ENCODE results near the gene RTRAF. TPM values are rescaled to one million over a fixed set of nuclear protein-coding genes. Genes with fewer than 3 reads are reported as not detected.

Gene RTRAF
- 19.3 and 32.5 TPM in 2 replicates for total RNA-seq (2011; cell fraction: chromatin; rRNA removed; ENCODE audit: low replicate concordance)
- 15.8 and 19.7 TPM in 2 replicates for total RNA-seq (2011; cell fraction: nucleolus; rRNA removed)
- total RNA-seq (2011; cell fraction: nucleoplasm; rRNA removed): 16.1 and 31.2 TPM in 2 replicates
- 127 and 155 TPM in 2 replicates for total RNA-seq (2014; rRNA removed)
- 172 and 188 TPM in 2 replicates for total RNA-seq (2014; rRNA removed; fragmentation: Illumina TruSeq; extraction: Trizol)
- total RNA-seq (2015; rRNA removed; fragmentation: Illumina TruSeq; extraction: Trizol): 185 and 204 TPM in 2 replicates
- total RNA-seq (2021): 130 and 145 TPM in 2 replicates
- 172 and 204 TPM in 2 replicates for polyA plus RNA-seq (2011; rRNA removed)
- 14.3 and 47.4 TPM in 2 replicates for polyA plus RNA-seq (2011; cell fraction: cytosol; rRNA removed)
- polyA plus RNA-seq (2011; cell fraction: nucleus; rRNA removed): 45.0 and 62.5 TPM in 2 replicates
- 158 and 174 TPM in 2 replicates for polyA plus RNA-seq (2012)
- 179 and 233 TPM in 2 replicates for polyA plus RNA-seq (2014; fragmentation: Illumina TruSeq; extraction: Trizol)
- 100 to 1,000 TPM; 140 to 150 TPM for polyA plus RNA-seq (2014; fragmentation: Nextera tagmentation; extraction: Ambion mirVana)
- polyA plus RNA-seq (2014; rRNA removed): 126 and 182 TPM in 2 replicates
- 119 and 128 TPM in 2 replicates for polyA minus RNA-seq (2011; rRNA and poly(A)+ RNA removed)
- 105 and 114 TPM in 2 replicates for polyA minus RNA-seq (2011; cell fraction: cytosol; rRNA and poly(A)+ RNA removed)
- 20.6 and 34.2 TPM in 2 replicates for polyA minus RNA-seq (2011; cell fraction: nucleus; rRNA and poly(A)+ RNA removed)
- Bru-seq, nascent RNA: percentile 88 among the genes with signal in this experiment
- BruChase-seq, experiment 1, labeled RNA remaining after a 2-hour chase: percentile 86 among the genes with signal in this experiment
- BruChase-seq, experiment 2, labeled RNA remaining after a 6-hour chase: percentile 85 among the genes with signal in this experiment
- long read RNA-seq, experiment 1, full-length matches to known transcripts: 139 of 252 reads
- long read RNA-seq, experiment 1, partial matches to known transcripts: 99 of 252 reads
- long read RNA-seq, experiment 1, other reads (novel, unspliced or antisense): 14 of 252 reads
- long read RNA-seq, experiment 2, full-length matches to known transcripts: 132 of 152 reads
- long read RNA-seq, experiment 2, partial matches to known transcripts: 5 of 152 reads
- long read RNA-seq, experiment 2, other reads (novel, unspliced or antisense): 15 of 152 reads
- long read RNA-seq, experiment 3, full-length matches to known transcripts: 129 of 134 reads
- long read RNA-seq, experiment 3, partial matches to known transcripts: 2 of 134 reads
- long read RNA-seq, experiment 3, other reads (novel, unspliced or antisense): 3 of 134 reads

GRCh38 chr14:51989293-51990234 is at the start of gene RTRAF:
Gene RTRAF, plus strand, starts transcription at chr14:51989546. Its CDS starts 94 bp downstream, at chr14:51989640.
- Histone ChIP-seq H3K27ac (ENCODE audit: extremely low read depth, low read depth, low read length) (peak within 1 kb of the TSS; percentile 80), H2AFZ (ENCODE audit: low read depth, low read length) (peak within 1 kb of the TSS; percentile 95), H3K36me3 (ENCODE audit: control insufficient read depth, insufficient read depth, low read length) (peaks cover 30% of the 10 kb centered on the region; the same call in 2 of the 3 replicates), H3K4me1 (replicated peaks in 1 of 2; ENCODE audit: control insufficient read depth in 2 of 2, insufficient read depth in 2 of 2, low read length in 2 of 2) (no peaks in the 10 kb centered on the region; a peak in 1 of 5 replicates), H3K9ac (ENCODE audit: insufficient read depth in 1 of 2, low read depth in 2 of 2, low read length in 2 of 2) (peak within 1 kb of the TSS; percentile 87 to 98), H3K79me2 (ENCODE audit: control insufficient read depth, insufficient read depth, low read length) (peaks cover 33% of the 10 kb centered on the region), H3K9me3 (replicated peaks; ENCODE audit: control insufficient read depth, insufficient read depth, low read depth, low read length) (no peaks in the 10 kb centered on the region), H3K4me2 (ENCODE audit: insufficient read depth, low read length) (peak within 1 kb of the TSS; percentile 97), H3K4me3 (peak within 1 kb of the TSS; percentile 95), H3K27me3 (ENCODE audit: control insufficient read depth in 2 of 2, insufficient read depth in 2 of 2, low read length in 2 of 2) (no peaks in the 10 kb centered on the region), H4K20me1 (replicated peaks; ENCODE audit: control insufficient read depth, insufficient read depth, low read length) (no peaks in the 10 kb centered on the region; the same call in 1 of the 2 replicates), H3K9me1 (ENCODE audit: control insufficient read depth, insufficient read depth, low read length) (no peaks in the 10 kb centered on the region)
- FAIRE-seq (peak; percentile 89), ATAC-seq (peak; percentile 98), DNase-seq (ENCODE audit: extremely low read depth in 1 of 4, low spot score in 3 of 4) (peak; percentile 79 to 91 (median 84))
- no TSS peak for BruUV-seq (replicated peaks)
- in situ Hi-C loops (cut with MboI) (no loop called here), intact Hi-C loops (cut with micrococcal nuclease) (loop anchor here (10.0 kb wide), 1 partner anchor 285 kb away; no protein-coding TSS in a partner anchor)
- CTCF ChIA-PET (ENCODE audit: low intra/inter-chr PET ratio): no interaction called here
- under 1% methylated on average over 51 of the region's 72 CpGs for WGBS (ENCODE audit: insufficient coverage, low coverage, missing lambda C conversion rate)
- POLR2A ChIA-PET: interaction anchor here (0.7 to 1.0 kb wide), 3 partner anchors 15 to 1073 kb away, joined by 3 read pairs; no protein-coding TSS in a partner anchor
- TF ChIP-seq CEBPG (CRISPR knock-in tag; IDR thresholded peaks at IDR 0.05): no peak
- TF ChIP-seq CEBPG (tag; conservative IDR thresholded peaks at IDR 0.05 in 1 of 2, IDR thresholded peaks at IDR 0.05 in 1 of 2): no peak
- TF ChIP-seq FIP1L1 (IDR thresholded peaks at IDR 0.05; ENCODE audit: low read depth, low read length, poor library complexity, severe bottlenecking): peak; percentile 21
- peak; percentile 89 for TF ChIP-seq ZFX (CRISPR knock-in tag; IDR thresholded peaks at IDR 0.05)
- no peak for TF ChIP-seq ZNF212 (CRISPR knock-in tag; IDR thresholded peaks at IDR 0.05)
- TF ChIP-seq TAF9B (IDR thresholded peaks at IDR 0.05; ENCODE audit: partially characterized antibody): peak; percentile 31
- peak; percentile 76 for TF ChIP-seq CREB3L1 (IDR thresholded peaks at IDR 0.05; ENCODE audit: borderline replicate concordance, low read depth)
- peak; percentile 75; the same call in 1 of the 2 replicates for TF ChIP-seq ZKSCAN1 (IDR thresholded peaks at IDR 0.05; ENCODE audit: low read depth, low read length)
- peak; percentile 75 for TF ChIP-seq SAP30 (IDR thresholded peaks at IDR 0.05; ENCODE audit: borderline replicate concordance, insufficient read depth, low read depth, low read length, poor library complexity, severe bottlenecking)
- peak; percentile 91 for TF ChIP-seq MTA1 (IDR thresholded peaks at IDR 0.05; ENCODE audit: borderline replicate concordance)
- TF ChIP-seq KDM5B (IDR thresholded peaks at IDR 0.05; ENCODE audit: insufficient replicate concordance, low read depth, low read length): peak; percentile 73

Measured in K562 (cell line).